ENCODE measurements around the gene CALN1. TPM values are rescaled to one million over a fixed set of nuclear protein-coding genes. Genes with fewer than 3 reads are reported as not detected.

CALN1 gene
- total and polyA plus RNA-seq, 9 donors = under 0.01 to 0.18 (median 0.13) TPM; not detected in 2

- Histone ChIP-seq H3K9me3 (no peaks in the 10 kb centered on the region), H3K27ac (no peak overlapping the region), H3K4me1 (ENCODE audit: insufficient read depth) (no peaks in the 10 kb centered on the region), H3K36me3 (no peaks in the 10 kb centered on the region), H3K27me3 (no peaks in the 10 kb centered on the region), H3K4me3 (no peak overlapping the region)
- intact Hi-C loops (cut with DNase I) = no loop called here
- no peak for DNase-seq
- 59 to 70% (median 62%) methylated on average over 7 of the region's 7 CpGs for WGBS, 3 donors
- TF ChIP-seq POLR2A (IDR thresholded peaks at IDR 0.05) (no peak), CTCF (IDR thresholded peaks at IDR 0.05) (no peak), EP300 (IDR thresholded peaks at IDR 0.05) (no peak)
These were observed 259.7 kb downstream of the CALN1 start for GRCh38 chr7:72152161-72153131.

DNA sequence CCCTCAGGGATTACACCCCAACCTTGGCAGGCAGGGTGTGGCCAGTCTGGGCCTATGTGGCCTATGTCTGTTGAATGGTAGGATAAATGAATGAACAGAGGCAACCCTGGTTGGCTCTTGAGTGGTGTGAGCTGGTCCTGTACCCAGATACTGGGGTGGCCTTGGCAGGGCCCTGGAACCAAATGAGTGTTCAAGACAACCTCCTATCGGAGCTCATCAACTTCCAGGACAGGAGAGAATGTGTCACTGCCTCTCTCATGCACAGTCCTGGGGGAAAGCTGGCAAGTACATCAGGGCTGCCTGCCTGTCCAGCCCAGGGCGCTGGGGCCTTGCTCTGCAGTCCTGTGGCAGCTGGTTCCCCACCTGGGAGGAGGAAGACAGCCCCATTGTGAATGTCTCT lies 271.6 kb downstream of the CALN1 start:
- intact Hi-C loops (cut with DNase I) = no loop called here
- Histone ChIP-seq H3K9me3 (no peaks in the 10 kb centered on the region), H3K27me3 (no peaks in the 10 kb centered on the region), H3K4me3 (no peak overlapping the region), H3K36me3 (no peaks in the 10 kb centered on the region), H3K27ac (no peak overlapping the region), H3K4me1 (ENCODE audit: insufficient read depth) (no peaks in the 10 kb centered on the region)
- no peak for DNase-seq
- 61 to 85% (median 76%) methylated on average over 2 of the region's 2 CpGs for WGBS, 3 donors
- TF ChIP-seq POLR2A (IDR thresholded peaks at IDR 0.05) (no peak), CTCF (IDR thresholded peaks at IDR 0.05) (no peak), EP300 (IDR thresholded peaks at IDR 0.05) (no peak)

- Histone ChIP-seq H3K4me1 (ENCODE audit: insufficient read depth) (no peaks in the 10 kb centered on the region), H3K4me3 (no peak overlapping the region), H3K36me3 (no peaks in the 10 kb centered on the region), H3K27me3 (no peaks in the 10 kb centered on the region), H3K27ac (no peak overlapping the region), H3K9me3 (no peaks in the 10 kb centered on the region)
- 72 to 82% (median 72%) methylated on average over 1 of the region's 1 CpG for WGBS, 3 donors
- TF ChIP-seq CTCF (IDR thresholded peaks at IDR 0.05) = no peak
- TF ChIP-seq POLR2A (IDR thresholded peaks at IDR 0.05) = no peak
- TF ChIP-seq EP300 (IDR thresholded peaks at IDR 0.05) = no peak
- intact Hi-C loops (cut with DNase I) = no loop called here
- no peak for DNase-seq
These were observed 285.0 kb downstream of the CALN1 start for GRCh38 chr7:72127136-72127535.

GRCh38 chr7:72123913-72124312 lies 288.2 kb downstream of the CALN1 start:
- H3K4me1 ChIP-seq (ENCODE audit: insufficient read depth) = no peaks in the 10 kb centered on the region
- no peak for DNase-seq
- no peaks in the 10 kb centered on the region for H3K27me3 ChIP-seq
- no peak overlapping the region for H3K27ac ChIP-seq
- H3K9me3 ChIP-seq = peaks cover 0 to 4% of the 10 kb centered on the region in 2 donors
- H3K36me3 ChIP-seq = no peaks in the 10 kb centered on the region
- intact Hi-C loops (cut with DNase I) = no loop called here
- TF ChIP-seq POLR2A (IDR thresholded peaks at IDR 0.05) (no peak), CTCF (IDR thresholded peaks at IDR 0.05) (no peak), EP300 (IDR thresholded peaks at IDR 0.05) (no peak)
- 52 to 63% (median 56%) methylated on average over 5 of the region's 5 CpGs for WGBS, 3 donors
- no peak overlapping the region for H3K4me3 ChIP-seq

All from ovary (tissue), 9 donors.